ENCODE data around the gene RGL4.
"Not testable (repeated sequence)": the region's sequence is repeated elsewhere in the genome, so short reads cannot be mapped to it uniquely, and the experiment has no call there.

The RGL4 gene

GRCh38 chr22:23690713-23691112 is at the start of gene RGL4:
TSS of gene RGL4 (plus strand) at chr22:23691013. CDS start at chr22:23692031, 1,018 bp downstream.
- no peak within 1 kb of the TSS for H3K4me3 ChIP-seq (ENCODE audit: low read depth, low read length)
- no peak for DNase-seq (ENCODE audit: low read depth)
- TF ChIP-seq CTCF (IDR thresholded peaks at IDR 0.05; ENCODE audit: low read depth, low read length, missing control alignments), result no peak

GRCh38 chr22:23646526-23646925 is 44.3 kb upstream of the RGL4 start:
- not testable (repeated sequence) for H3K4me3 ChIP-seq (ENCODE audit: low read depth, low read length)

GRCh38 chr22:23649071-23649501 is 41.7 kb upstream of the RGL4 start:
- no peak for TF ChIP-seq CTCF (IDR thresholded peaks at IDR 0.05; ENCODE audit: low read depth, low read length, missing control alignments)
- DNase-seq (ENCODE audit: low read depth), result no peak
- no peak overlapping the region for H3K4me3 ChIP-seq (ENCODE audit: low read depth, low read length)

More at GRCh38 chr22:23646526-23646925, 44.3 kb upstream of the RGL4 start:
- DNase-seq (ENCODE audit: low read depth), result not testable (repeated sequence)

- no peak for DNase-seq (ENCODE audit: low read depth)
- TF ChIP-seq CTCF (IDR thresholded peaks at IDR 0.05; ENCODE audit: low read depth, low read length, missing control alignments), result no peak
- H3K4me3 ChIP-seq (ENCODE audit: low read depth, low read length), result no peak overlapping the region
Measured at GRCh38 chr22:23651676-23652075, 39.1 kb upstream of the RGL4 start.

- TF ChIP-seq CTCF (IDR thresholded peaks at IDR 0.05; ENCODE audit: low read depth, low read length, missing control alignments), result no peak
- DNase-seq (ENCODE audit: low read depth), result no peak
Measured at GRCh38 chr22:23652286-23652685, 38.5 kb upstream of the RGL4 start.

GRCh38 chr22:23652711-23653110 is 38.1 kb upstream of the RGL4 start:
- DNase-seq (ENCODE audit: low read depth), result no peak
- TF ChIP-seq CTCF (IDR thresholded peaks at IDR 0.05; ENCODE audit: low read depth, low read length, missing control alignments), result no peak
- H3K4me3 ChIP-seq (ENCODE audit: low read depth, low read length), result no peak overlapping the region

More at GRCh38 chr22:23652286-23652685, 38.5 kb upstream of the RGL4 start:
- H3K4me3 ChIP-seq (ENCODE audit: low read depth, low read length), result no peak overlapping the region

GRCh38 chr22:23655891-23656475 is 34.8 kb upstream of the RGL4 start:
- TF ChIP-seq CTCF (IDR thresholded peaks at IDR 0.05; ENCODE audit: low read depth, low read length, missing control alignments), result no peak
- no peak for DNase-seq (ENCODE audit: low read depth)
- H3K4me3 ChIP-seq (ENCODE audit: low read depth, low read length), result no peak overlapping the region
